Measurements from ENCODE around the gene GORAB.

The GORAB gene

DNA sequence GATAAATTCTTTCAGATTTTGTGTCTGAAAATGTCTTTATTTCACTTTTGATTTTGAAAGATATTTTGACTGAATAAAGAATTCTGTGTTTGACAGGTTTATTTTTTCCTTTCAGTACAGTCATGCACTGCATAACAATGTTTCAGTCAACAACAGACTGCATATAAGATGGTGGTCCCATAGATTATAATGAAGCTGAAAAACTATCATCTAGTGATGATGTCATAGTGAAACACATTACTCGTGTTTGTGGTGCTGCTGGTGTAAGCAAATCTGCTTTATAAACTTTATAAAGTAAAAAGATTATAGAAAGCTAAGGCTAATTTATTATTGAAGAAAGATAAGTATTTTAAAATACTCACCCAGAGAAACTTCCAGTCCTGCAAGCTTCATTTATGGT is 66.7 kb downstream of the GORAB start:
- Mint-ChIP-seq H3K4me1 (peaks cover 18% of the 10 kb centered on the region), H3K27ac (no peak overlapping the region), H3K4me3 (no peak overlapping the region), H3K27me3 (ENCODE audit: low read depth, poor library complexity) (peaks cover 3% of the 10 kb centered on the region), H3K9me3 (peaks cover 37% of the 10 kb centered on the region), H3K36me3 (ENCODE audit: low read depth) (peaks cover 13% of the 10 kb centered on the region)
- no peak for TF ChIP-seq CTCF (IDR thresholded peaks at IDR 0.05)
- no peak for DNase-seq

DNA sequence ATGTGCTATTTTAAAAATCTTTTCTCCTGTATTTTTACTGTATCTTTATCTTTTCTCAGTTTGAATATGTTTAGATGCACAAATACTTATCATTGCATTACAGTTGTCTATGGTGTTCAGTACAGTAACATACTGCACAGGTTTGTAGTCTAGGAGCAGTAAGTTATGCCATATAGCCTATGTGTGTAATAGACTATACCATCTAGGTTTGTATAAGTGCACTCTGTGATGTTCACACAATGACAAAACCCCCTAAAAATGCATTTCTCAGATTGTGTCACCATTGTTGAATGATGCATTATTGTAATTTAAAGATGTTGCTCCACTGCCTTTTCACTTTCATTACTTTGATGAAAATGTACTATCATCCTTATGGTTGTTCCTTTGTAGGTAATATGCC is 67.1 kb downstream of the GORAB start:
- DNase-seq, result no peak
- Mint-ChIP-seq H3K36me3 (ENCODE audit: low read depth) (peaks cover 13% of the 10 kb centered on the region), H3K27ac (no peak overlapping the region), H3K4me1 (peaks cover 14% of the 10 kb centered on the region), H3K4me3 (no peak overlapping the region), H3K9me3 (peaks cover 37% of the 10 kb centered on the region), H3K27me3 (ENCODE audit: low read depth, poor library complexity) (peaks cover 3% of the 10 kb centered on the region)
- TF ChIP-seq CTCF (IDR thresholded peaks at IDR 0.05), result no peak

DNA sequence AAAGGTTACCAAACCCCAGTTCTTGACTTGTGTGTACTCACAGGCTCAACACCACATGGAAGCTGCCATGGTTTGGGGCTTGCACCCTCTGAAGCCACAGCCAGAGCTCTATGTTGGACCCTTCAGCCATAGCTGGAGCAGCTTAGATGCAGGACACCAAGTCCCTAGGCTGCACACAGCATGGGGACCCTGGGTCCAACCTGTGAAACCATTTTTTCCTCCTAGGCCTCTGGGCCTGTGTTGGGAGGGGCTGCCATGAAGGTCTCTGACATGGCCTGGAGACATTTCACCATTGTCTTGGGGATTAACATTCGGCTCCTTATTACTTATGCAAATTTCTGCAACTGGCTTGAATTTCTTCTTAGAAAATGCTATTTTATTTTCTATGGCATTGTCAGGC is 69.9 kb downstream of the GORAB start:
- no peak for DNase-seq
- H3K4me1 Mint-ChIP-seq, result peaks cover 5% of the 10 kb centered on the region
- no peaks in the 10 kb centered on the region for H3K27me3 Mint-ChIP-seq (ENCODE audit: low read depth, poor library complexity)
- no peak for TF ChIP-seq CTCF (IDR thresholded peaks at IDR 0.05)
- H3K9me3 Mint-ChIP-seq, result peaks cover 33% of the 10 kb centered on the region
- peaks cover 13% of the 10 kb centered on the region for H3K36me3 Mint-ChIP-seq (ENCODE audit: low read depth)
- H3K27ac Mint-ChIP-seq, result no peak overlapping the region
- no peak overlapping the region for H3K4me3 Mint-ChIP-seq
